ENCODE measurements around the gene DUSP21.
"Not testable (repeated sequence)": the region's sequence is repeated elsewhere in the genome, so short reads cannot be mapped to it uniquely, and the experiment has no call there.

The DUSP21 gene

GRCh38 chrX:44843753-44844152, at the start of gene DUSP21:
TSS of gene DUSP21 (plus strand) at chrX:44844021. CDS start at chrX:44844133, 112 bp downstream.
- no peak for FAIRE-seq

GRCh38 chrX:44795945-44796450, 47.8 kb upstream of the DUSP21 start:
- no peak for FAIRE-seq

DNA sequence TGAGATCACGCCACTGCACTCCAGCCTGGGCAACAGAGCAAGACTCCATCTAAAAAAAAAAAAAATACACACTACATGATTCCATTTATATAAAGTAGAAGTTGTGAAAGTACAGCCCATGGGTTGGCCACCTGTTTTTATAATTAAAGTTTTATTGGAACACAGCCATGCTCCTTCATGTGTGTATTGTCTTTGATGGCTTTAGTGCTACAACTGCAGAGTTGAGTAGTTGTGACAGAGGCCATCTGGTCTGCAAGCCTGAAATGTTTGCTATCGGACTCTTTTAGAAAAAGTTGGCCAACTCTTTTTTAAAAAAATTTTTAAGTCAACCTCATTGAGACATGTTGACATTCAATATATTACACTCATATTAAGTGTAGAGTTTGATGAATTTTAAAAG, 41.2 kb upstream of the DUSP21 start:
- no peak for FAIRE-seq

DNA sequence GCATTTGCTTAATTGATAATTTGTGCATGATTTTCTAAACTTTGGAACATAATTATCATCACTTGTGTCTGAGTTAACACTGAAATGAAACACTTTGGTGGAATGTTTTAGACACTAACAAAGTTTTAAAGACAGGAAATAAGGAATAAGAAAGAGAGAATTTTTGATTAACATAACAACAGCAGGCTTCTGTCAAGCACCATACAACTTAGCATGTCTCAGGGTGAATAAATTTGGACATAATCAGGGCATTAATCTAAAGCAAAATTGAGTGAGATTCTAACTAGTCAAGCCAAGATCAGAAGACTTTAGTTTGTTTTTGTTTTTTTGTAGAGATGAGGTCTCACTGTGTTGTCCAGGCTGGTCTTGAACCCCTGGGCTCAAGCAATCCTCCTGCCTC, 28.1 kb upstream of the DUSP21 start:
- FAIRE-seq = no peak

DNA sequence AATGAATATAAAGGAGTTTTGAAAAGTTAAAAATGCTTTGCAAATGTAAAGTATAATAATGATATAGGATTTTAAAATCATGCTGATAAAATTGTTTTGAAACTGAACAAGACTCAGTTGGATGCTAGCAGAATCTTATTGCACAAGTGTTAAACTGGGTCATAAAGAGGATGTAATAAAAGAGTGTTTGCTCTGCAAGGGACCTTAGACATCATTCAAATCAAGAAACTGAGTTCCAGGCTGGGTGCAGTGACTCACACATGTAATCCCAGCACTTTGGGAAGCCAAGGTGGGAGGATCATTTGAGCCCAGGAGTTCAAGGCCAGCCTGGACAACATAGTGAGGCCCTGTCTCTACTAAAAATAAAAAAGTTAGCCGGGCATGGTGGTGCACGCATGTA, 27.5 kb upstream of the DUSP21 start:
- FAIRE-seq = no peak

DNA sequence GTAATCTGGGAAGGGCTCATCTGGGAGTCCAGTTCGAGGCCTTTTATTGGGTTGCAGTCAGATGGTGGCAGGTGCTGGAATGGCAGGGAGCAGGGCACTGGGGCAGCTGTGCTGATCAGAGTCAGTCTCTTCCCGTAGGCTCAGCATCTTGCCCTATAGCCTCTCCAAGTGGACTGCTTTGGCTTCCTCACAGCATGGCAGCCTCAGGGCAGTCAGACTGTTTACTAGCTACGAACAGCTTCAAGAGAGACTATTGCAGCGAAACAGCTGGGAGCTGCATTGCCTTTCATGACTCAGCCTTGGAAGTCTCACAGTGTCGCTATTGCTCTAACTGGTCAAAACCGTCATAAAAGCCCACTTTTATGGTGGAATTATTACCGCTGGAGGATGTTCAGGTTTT, 26.8 kb upstream of the DUSP21 start:
- no peak for FAIRE-seq

GRCh38 chrX:44822601-44823000, 21.2 kb upstream of the DUSP21 start:
- FAIRE-seq = no peak

DNA sequence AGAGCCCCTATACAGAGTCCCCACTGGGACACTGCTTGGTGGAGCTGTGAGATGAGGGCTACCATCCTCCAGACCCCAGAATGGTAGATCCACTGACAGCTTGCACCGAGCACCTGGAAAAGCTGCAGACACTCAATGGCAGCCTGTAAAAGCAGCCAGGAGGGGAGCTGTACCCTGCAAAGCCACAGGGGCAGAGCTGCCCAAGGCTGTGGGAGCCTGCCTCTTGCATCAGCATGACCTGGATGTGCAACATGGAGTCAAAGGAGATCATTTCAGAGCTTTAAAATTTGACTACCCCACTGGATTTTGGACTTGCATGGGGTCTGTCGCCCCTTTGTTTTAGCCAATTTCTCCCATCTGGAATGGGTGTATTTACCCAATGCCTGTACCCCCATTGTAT, 20.6 kb upstream of the DUSP21 start:
- not testable (repeated sequence) for FAIRE-seq

DNA sequence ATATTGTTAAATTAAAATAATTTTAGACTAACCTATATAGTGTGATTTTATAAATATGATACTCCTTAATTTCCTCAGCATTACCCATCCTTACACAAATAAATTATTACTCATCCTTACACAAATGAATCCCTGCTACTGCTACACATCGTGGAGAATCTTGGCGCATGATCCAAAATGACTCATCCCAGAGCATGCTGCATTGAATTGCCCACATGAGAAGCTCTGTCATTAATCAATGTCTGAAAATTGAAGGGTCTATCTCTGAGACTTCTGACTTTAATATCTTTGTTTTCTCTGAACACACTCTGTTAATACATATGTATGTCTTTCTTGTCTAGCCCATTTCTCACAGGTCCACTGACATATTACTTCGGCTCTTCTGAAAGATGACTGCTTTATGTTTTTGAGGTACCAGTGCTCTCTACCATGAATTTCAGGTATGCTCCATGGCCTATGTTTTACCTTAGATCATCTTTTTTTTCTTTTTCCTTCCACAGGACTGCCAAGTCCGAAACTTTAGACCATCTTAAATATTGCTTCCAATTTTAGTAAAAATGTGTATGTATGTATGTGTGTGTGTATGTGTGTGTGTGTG, 15.7 kb upstream of the DUSP21 start:
- FAIRE-seq = no peak

DNA sequence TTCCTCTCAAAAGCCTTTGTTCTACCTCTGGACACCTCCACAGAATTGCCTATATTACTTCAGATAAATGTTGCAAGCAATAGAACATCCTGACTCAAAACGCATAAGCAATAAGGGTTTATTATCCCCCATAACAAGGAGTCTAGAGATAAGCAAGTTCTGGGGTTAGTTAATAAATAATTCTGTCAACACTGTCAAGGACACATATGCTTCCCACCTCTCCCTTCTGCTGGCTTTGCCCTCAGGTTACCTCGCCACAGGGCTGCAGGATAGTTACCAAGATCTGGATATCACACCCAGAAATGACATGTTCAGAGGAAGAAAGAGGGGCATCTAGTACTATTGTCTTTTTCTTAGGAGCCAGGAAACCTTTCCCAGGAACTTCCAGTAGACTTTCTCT, 14.0 kb upstream of the DUSP21 start:
- FAIRE-seq = no peak

DNA sequence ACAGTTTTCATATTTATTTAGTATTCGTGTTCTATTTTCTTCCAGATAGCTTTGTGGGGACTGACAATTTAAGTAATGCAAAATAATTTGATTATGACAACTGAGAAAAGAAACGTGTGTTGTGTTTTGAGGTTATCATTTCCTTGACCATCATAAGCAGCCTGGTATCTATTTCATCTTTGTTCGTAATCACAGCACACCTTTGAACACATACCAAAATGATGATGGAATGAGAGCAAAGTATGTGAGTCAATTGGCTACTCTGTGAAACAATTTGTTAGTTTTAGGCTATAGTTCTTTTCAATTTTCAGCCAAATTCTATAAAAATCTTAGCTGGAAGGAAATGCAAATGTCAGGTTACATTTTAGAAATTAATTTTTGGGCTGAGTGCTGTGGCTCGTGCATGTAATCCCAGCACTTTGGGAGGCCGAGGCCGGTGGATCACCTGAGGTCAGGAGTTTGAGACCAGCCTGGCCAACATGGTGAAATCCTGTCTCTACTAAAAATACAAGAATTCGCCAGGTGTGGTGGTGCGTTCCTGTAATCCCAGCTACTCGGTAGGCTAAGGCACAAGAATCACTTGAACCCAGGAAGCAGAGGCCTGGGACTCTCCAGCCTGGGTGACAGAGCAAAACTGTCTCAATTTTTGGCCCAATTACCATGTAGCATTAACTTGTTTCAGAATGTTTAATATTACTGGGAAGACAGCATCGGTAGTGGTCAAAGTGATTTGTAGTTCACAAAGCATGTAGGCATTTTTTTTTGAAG, 1.1 kb upstream of the DUSP21 start:
- no peak for FAIRE-seq

GRCh38 chrX:44843318-44843702, 511 bp upstream of the DUSP21 start:
- FAIRE-seq = no peak

GRCh38 chrX:44844204-44844603, 383 bp downstream of the DUSP21 start:
- FAIRE-seq = no peak

- FAIRE-seq = not testable (repeated sequence)
Observed at GRCh38 chrX:44850891-44851290, 7.1 kb downstream of the DUSP21 start.

DNA sequence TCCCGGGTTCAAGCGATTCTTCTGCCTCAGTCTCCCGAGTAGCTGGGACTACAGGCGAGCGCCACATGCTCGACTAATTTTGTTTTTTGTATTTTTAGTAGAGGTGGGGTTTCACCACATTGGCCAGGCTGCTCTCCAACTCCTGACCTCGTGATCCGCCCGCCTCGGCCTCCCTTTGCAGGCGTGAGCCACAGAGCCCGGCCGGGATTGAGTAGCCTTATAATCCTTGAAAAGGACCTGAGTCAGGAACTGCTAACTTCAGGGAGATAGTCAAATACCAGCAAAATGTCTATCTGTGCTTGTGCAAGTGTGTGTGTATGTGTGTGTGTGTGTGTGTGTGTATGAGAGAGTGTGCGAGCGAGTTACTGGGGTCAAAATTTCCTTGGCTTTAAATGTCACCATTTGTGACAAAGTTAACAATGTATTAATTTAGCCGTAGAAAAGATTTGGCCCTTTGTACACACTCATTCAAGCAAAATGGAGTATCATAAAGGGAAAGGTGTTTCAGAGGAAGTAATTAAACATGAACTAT, 27.4 kb downstream of the DUSP21 start:
- no peak for FAIRE-seq

GRCh38 chrX:44871931-44872820, 28.4 kb downstream of the DUSP21 start:
- no peak for FAIRE-seq

GRCh38 chrX:44872821-44873414, 29.1 kb downstream of the DUSP21 start, which contains the start of gene KDM6A:
TSS of gene KDM6A (plus strand) at chrX:44873188. CDS start at chrX:44873552, 364 bp downstream.
- peak; percentile 69 for FAIRE-seq

GRCh38 chrX:44873415-44874276, 29.8 kb downstream of the DUSP21 start:
- FAIRE-seq = no peak

GRCh38 chrX:44874420-44875184, 30.8 kb downstream of the DUSP21 start:
- no peak for FAIRE-seq

DNA sequence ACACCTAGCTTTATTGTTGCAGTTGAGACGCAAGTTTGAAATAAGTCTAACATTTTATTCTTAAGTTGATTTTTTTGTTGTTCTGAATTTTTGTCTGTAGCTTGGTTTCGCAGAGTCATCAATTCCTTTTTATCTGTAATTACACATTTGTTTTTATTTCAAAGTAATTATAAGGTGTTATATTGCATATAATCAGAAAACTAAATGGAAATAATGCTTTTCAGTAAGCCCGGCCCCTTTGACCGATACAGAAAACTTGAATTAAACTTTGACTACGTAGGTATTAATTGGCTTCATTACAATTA, 31.3 kb downstream of the DUSP21 start:
- FAIRE-seq = no peak

GRCh38 chrX:44876086-44876485, 32.3 kb downstream of the DUSP21 start:
- no peak for FAIRE-seq
